Uterus (tissue), 4 donors: Measurements from ENCODE around the gene CREB3L2. TPM values are rescaled to one million over a fixed set of nuclear protein-coding genes. Genes with fewer than 3 reads are reported as not detected.

Experiments used
- DNase-seq, 2 donors: peaks; one replicate each; pipeline ENCODE4 v3.0.0-alpha.2; 2019 to 2020
- H3K27ac ChIP-seq, 2 donors: fragments of 200-600 bp; sonication (generic); 1 replicate in 1 of 2; 2 replicates in 1 of 2; pipeline ENCODE4 v1.5.1; 2016 to 2018
- H3K27me3 ChIP-seq, 2 donors: fragments of 200-600 bp; sonication (generic); one replicate each; pipeline ENCODE4 v1.5.1; 2018 to 2019; ENCODE audit warnings: control low read depth in 1 of 2
- H3K36me3 ChIP-seq, 2 donors: fragments of 200-600 bp; sonication (generic); one replicate each; pipeline ENCODE4 v1.5.1; 2019; ENCODE audit warnings: control low read depth in 1 of 2
- H3K4me1 ChIP-seq, 2 donors: fragments of 200-600 bp; sonication (generic); one replicate each; pipeline ENCODE4 v1.5.1; 2018 to 2019; ENCODE audit warnings: control low read depth in 1 of 2
- H3K4me3 ChIP-seq, 2 donors: fragments of 200-600 bp; sonication (generic); 1 replicate in 1 of 2; 2 replicates in 1 of 2; pipeline ENCODE4 v1.5.1; 2018 to 2019; ENCODE audit warnings: mild to moderate bottlenecking in 1 of 2
- H3K9me3 ChIP-seq, 2 donors: fragments of 200-600 bp; sonication (generic); one replicate each; pipeline ENCODE4 v1.5.1; 2019; ENCODE audit warnings: control low read depth in 1 of 2
- POLR2A ChIP-seq, 2 donors: fragments of 450-650 bp; IDR thresholded peaks; one replicate each; pipeline ENCODE4 v1.6.1; 2016; ENCODE audit warnings: antibody characterized with exemption in 2 of 2, mild to moderate bottlenecking in 1 of 2, moderate library complexity in 1 of 2
- intact Hi-C: fragments of 100-400 bp; cut with DNase I; formaldehyde crosslinking; loops from one replicate; pipeline ENCODE4 v1.15.1; 2023; ENCODE audit warnings: low total_unique reads
- total RNA-seq, 4 donors: library from RNA; depleted of rRNA in 3 of 4; stranded (reverse); fragments of >200 nt in 3 of 4; gene quantifications; one replicate each; pipeline versions ENCODE4 v1.1.0 to v1.2.4, GENCODE V29; 2014 to 2023
- TF ChIP-seq, protein P1 (sequence below), 4 experiments: fragments of 200-600 bp in 2 of 4; fragments of 450-650 bp in 2 of 4; sonication (generic) in 2 of 4; IDR thresholded peaks; one replicate each; pipeline ENCODE4 v1.5.1; 2016 to 2019; ENCODE audit warnings: antibody characterized with exemption in 4 of 4, mild to moderate bottlenecking in 2 of 4, moderate library complexity in 1 of 4
- donor health status: DM: yes; HTN: yes; CAD: no.

Gene CREB3L2
- total RNA-seq, 4 donors from 2014 or later: 24.7 to 185 (median 41.1) TPM

DNA sequence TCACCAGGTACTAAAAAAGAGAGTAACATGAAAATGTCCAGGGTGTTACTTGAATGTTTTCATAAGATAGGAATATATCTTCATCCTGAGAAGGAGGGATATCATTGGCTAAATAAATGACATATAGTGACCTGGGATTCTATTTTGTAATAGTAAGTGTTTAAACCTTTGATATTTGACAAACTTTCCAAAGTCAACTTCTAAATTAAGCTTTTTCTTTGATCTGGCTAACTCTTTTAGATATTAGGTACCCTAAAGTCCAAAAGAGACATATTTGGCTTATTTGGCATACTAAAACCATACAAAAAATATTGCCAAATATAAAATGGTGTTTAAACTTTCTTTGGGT lies 22.4 kb upstream of the CREB3L2 start:
- TF ChIP-seq, protein P1, sequence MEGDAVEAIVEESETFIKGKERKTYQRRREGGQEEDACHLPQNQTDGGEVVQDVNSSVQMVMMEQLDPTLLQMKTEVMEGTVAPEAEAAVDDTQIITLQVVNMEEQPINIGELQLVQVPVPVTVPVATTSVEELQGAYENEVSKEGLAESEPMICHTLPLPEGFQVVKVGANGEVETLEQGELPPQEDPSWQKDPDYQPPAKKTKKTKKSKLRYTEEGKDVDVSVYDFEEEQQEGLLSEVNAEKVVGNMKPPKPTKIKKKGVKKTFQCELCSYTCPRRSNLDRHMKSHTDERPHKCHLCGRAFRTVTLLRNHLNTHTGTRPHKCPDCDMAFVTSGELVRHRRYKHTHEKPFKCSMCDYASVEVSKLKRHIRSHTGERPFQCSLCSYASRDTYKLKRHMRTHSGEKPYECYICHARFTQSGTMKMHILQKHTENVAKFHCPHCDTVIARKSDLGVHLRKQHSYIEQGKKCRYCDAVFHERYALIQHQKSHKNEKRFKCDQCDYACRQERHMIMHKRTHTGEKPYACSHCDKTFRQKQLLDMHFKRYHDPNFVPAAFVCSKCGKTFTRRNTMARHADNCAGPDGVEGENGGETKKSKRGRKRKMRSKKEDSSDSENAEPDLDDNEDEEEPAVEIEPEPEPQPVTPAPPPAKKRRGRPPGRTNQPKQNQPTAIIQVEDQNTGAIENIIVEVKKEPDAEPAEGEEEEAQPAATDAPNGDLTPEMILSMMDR (IDR thresholded peaks at IDR 0.05): no peak
- TF ChIP-seq POLR2A (IDR thresholded peaks at IDR 0.05): no peak
- no peaks in the 10 kb centered on the region for H3K4me1 ChIP-seq
- no peak for DNase-seq
- H3K9me3 ChIP-seq: no peaks in the 10 kb centered on the region
- no peaks in the 10 kb centered on the region for H3K36me3 ChIP-seq
- no peaks in the 10 kb centered on the region for H3K27me3 ChIP-seq
- H3K27ac ChIP-seq: no peak overlapping the region
- H3K4me3 ChIP-seq: no peak overlapping the region
- intact Hi-C loops: no loop called here

- TF ChIP-seq POLR2A (IDR thresholded peaks at IDR 0.05): no peak
- TF ChIP-seq, protein P1 (IDR thresholded peaks at IDR 0.05): no peak
- H3K36me3 ChIP-seq: no peaks in the 10 kb centered on the region
Observed at GRCh38 chr7:138023618-138024342, 21.9 kb upstream of the CREB3L2 start.

GRCh38 chr7:138021889-138022288 lies 20.0 kb upstream of the CREB3L2 start:
- Histone ChIP-seq H3K27ac (no peak overlapping the region), H3K4me1 (no peaks in the 10 kb centered on the region), H3K27me3 (no peaks in the 10 kb centered on the region), H3K9me3 (no peaks in the 10 kb centered on the region), H3K4me3 (no peak overlapping the region), H3K36me3 (no peaks in the 10 kb centered on the region)
- no peak for DNase-seq
- TF ChIP-seq POLR2A (IDR thresholded peaks at IDR 0.05): no peak
- TF ChIP-seq, protein P1 (IDR thresholded peaks at IDR 0.05): no peak
- intact Hi-C loops: no loop called here

More at GRCh38 chr7:138023618-138024342, 21.9 kb upstream of the CREB3L2 start:
- no peak overlapping the region for H3K4me3 ChIP-seq
- H3K27ac ChIP-seq: no peak overlapping the region
- H3K4me1 ChIP-seq: no peaks in the 10 kb centered on the region
- DNase-seq: no peak
- H3K9me3 ChIP-seq: no peaks in the 10 kb centered on the region
- intact Hi-C loops: no loop called here
- no peaks in the 10 kb centered on the region for H3K27me3 ChIP-seq

GRCh38 chr7:138017992-138018391 lies 16.1 kb upstream of the CREB3L2 start:
- Histone ChIP-seq H3K4me3 (no peak overlapping the region), H3K4me1 (no peaks in the 10 kb centered on the region), H3K9me3 (no peaks in the 10 kb centered on the region), H3K36me3 (no peaks in the 10 kb centered on the region), H3K27ac (no peak overlapping the region), H3K27me3 (no peaks in the 10 kb centered on the region)
- no peak for TF ChIP-seq POLR2A (IDR thresholded peaks at IDR 0.05)
- TF ChIP-seq, protein P1 (IDR thresholded peaks at IDR 0.05): no peak
- intact Hi-C loops: no loop called here
- DNase-seq: no peak

GRCh38 chr7:138015096-138015495 lies 13.2 kb upstream of the CREB3L2 start:
- Histone ChIP-seq H3K4me3 (no peak overlapping the region), H3K9me3 (no peaks in the 10 kb centered on the region), H3K4me1 (no peaks in the 10 kb centered on the region), H3K36me3 (no peaks in the 10 kb centered on the region), H3K27ac (no peak overlapping the region), H3K27me3 (no peaks in the 10 kb centered on the region)
- TF ChIP-seq POLR2A (IDR thresholded peaks at IDR 0.05): no peak
- TF ChIP-seq, protein P1 (IDR thresholded peaks at IDR 0.05): no peak
- DNase-seq: no peak
- intact Hi-C loops: no loop called here
